DMS53 (cell line): Measurements from ENCODE around the gene AGK.

Experiments
- DNase-seq: peaks from one replicate; lab custom pipeline; 2025; lab: John Stamatoyannopoulos, UW

The AGK gene

GRCh38 chr7:141702892-141703291, 151.7 kb downstream of the AGK start:
- DNase-seq: peak; percentile 39

- no peak for DNase-seq
These were observed 152.9 kb downstream of the AGK start for GRCh38 chr7:141704112-141704511.

GRCh38 chr7:141704741-141705140, 153.5 kb downstream of the AGK start:
- no peak for DNase-seq
